Uterus (tissue), 2 donors: Measurements from ENCODE around the gene RBM14.

Experiments used
- POLR2A ChIP-seq, 2 donors: fragments of 450-650 bp; IDR thresholded peaks; one replicate each; pipeline ENCODE4 v1.6.1; 2016; ENCODE audit warnings: antibody characterized with exemption in 2 of 2, mild to moderate bottlenecking in 1 of 2, moderate library complexity in 1 of 2
- TF ChIP-seq, protein P1 (sequence below), 4 experiments: fragments of 200-600 bp in 2 of 4; fragments of 450-650 bp in 2 of 4; sonication (generic) in 2 of 4; IDR thresholded peaks; one replicate each; pipeline ENCODE4 v1.5.1; 2016 to 2019; ENCODE audit warnings: antibody characterized with exemption in 4 of 4, mild to moderate bottlenecking in 2 of 4, moderate library complexity in 1 of 4

DNA sequence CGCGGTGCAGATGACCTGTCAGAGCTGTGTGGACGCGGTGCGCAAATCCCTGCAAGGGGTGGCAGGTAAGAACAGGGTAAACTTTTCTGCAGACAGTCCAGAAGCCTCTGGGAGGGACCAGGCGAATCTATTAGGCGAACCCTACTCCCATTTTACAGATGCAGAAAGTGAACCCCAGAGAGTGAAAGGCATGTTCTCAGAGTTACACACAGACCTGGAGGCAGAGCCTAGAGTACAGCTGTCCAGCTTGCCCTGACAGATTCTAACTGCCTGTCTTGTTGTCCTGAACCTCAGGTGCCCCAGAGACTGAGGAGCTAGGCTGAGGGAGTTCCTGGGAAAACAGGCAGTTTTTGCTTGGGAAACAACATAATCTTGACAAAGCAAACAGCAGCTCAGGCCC, 22.8 kb upstream of the RBM14 start:
- TF ChIP-seq POLR2A (IDR thresholded peaks at IDR 0.05) = no peak
- TF ChIP-seq, protein P1, sequence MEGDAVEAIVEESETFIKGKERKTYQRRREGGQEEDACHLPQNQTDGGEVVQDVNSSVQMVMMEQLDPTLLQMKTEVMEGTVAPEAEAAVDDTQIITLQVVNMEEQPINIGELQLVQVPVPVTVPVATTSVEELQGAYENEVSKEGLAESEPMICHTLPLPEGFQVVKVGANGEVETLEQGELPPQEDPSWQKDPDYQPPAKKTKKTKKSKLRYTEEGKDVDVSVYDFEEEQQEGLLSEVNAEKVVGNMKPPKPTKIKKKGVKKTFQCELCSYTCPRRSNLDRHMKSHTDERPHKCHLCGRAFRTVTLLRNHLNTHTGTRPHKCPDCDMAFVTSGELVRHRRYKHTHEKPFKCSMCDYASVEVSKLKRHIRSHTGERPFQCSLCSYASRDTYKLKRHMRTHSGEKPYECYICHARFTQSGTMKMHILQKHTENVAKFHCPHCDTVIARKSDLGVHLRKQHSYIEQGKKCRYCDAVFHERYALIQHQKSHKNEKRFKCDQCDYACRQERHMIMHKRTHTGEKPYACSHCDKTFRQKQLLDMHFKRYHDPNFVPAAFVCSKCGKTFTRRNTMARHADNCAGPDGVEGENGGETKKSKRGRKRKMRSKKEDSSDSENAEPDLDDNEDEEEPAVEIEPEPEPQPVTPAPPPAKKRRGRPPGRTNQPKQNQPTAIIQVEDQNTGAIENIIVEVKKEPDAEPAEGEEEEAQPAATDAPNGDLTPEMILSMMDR (IDR thresholded peaks at IDR 0.05) = no peak
